GM12874 (cell line): ENCODE measurements around the gene HDLBP.

Experiments used
- CTCF ChIP-seq: IDR thresholded peaks from 2 replicates; pipeline ENCODE4 v1.5.1; 2011; ENCODE audit warnings: low read depth, mild to moderate bottlenecking, control low read depth, low read length, moderate library complexity; ENCODE audit not compliant: insufficient read depth

The HDLBP gene

GRCh38 chr2:241296767-241297166, 18.7 kb downstream of the HDLBP start:
- TF ChIP-seq CTCF = no peak

GRCh38 chr2:241295326-241296095, 20.0 kb downstream of the HDLBP start:
- no peak for TF ChIP-seq CTCF

GRCh38 chr2:241291977-241292376, 23.5 kb downstream of the HDLBP start:
- TF ChIP-seq CTCF = no peak

- TF ChIP-seq CTCF = no peak
Measured at GRCh38 chr2:241291153-241291552, 24.3 kb downstream of the HDLBP start.

GRCh38 chr2:241289597-241289996, 25.9 kb downstream of the HDLBP start:
- TF ChIP-seq CTCF = no peak

- no peak for TF ChIP-seq CTCF
Measured at GRCh38 chr2:241289053-241289452, 26.4 kb downstream of the HDLBP start.

GRCh38 chr2:241288324-241288888, 27.1 kb downstream of the HDLBP start:
- TF ChIP-seq CTCF = no peak
